ENCODE results near the gene VEGFA.
A peak's percentile ranks its signal among the peaks of the same experiment; 100 is the strongest.

The VEGFA gene

GRCh38 chr6:43773980-43774775 lies 4.2 kb downstream of the VEGFA start:
- DNase-seq, result no peak

DNA sequence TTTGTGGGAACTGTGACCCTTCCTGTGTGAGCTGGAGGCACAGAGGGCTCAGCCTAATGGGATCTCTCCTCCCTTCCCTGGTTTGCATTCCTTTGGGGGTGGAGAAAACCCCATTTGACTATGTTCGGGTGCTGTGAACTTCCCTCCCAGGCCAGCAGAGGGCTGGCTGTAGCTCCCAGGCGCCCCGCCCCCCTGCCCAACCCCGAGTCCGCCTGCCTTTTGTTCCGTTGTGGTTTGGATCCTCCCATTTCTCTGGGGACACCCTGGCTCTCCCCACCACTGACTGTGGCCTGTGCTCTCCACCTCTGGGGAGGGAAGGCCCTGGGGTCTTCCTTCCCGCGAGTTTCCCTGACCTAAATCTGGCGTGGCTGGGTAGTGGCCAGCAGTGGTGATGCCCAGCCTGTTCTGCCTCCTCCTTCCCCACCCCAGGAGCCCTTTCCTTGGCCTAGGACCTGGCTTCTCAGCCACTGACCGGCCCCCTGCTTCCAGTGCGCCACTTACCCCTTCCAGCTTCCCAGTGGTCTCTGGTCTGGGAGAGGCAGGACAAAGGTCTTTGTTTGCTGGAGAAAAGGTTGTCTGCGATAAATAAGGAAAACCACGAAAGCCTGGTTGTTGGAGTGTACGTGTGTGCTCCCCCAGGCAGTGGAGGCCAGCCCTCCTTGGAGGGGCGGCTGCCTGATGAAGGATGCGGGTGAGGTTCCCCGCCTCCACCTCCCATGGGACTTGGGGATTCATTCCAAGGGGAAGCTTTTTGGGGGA lies 4.9 kb downstream of the VEGFA start:
- DNase-seq, result peak; percentile 53

DNA sequence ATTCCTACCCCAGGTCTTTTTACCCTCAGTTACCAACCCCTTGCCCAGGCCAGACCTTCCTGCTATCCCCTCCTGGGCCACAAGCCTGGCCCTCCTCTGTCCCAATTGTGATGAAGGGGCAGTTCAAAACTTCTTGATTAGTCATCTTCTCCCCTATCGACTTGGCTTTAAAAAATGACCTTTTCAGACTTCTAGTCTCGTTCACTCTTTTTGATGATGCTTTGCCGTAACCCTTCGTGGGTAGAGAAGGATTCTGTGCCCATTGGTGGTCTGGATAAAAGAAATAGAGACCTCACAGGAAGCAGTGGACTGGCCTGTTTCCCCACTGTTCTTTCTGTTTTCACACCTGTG lies 5.5 kb downstream of the VEGFA start:
- DNase-seq, result no peak

GRCh38 chr6:43776115-43776798 lies 6.2 kb downstream of the VEGFA start:
- no peak for DNase-seq

- DNase-seq, result no peak
Measured at GRCh38 chr6:43776799-43777776, 7.1 kb downstream of the VEGFA start.

DNA sequence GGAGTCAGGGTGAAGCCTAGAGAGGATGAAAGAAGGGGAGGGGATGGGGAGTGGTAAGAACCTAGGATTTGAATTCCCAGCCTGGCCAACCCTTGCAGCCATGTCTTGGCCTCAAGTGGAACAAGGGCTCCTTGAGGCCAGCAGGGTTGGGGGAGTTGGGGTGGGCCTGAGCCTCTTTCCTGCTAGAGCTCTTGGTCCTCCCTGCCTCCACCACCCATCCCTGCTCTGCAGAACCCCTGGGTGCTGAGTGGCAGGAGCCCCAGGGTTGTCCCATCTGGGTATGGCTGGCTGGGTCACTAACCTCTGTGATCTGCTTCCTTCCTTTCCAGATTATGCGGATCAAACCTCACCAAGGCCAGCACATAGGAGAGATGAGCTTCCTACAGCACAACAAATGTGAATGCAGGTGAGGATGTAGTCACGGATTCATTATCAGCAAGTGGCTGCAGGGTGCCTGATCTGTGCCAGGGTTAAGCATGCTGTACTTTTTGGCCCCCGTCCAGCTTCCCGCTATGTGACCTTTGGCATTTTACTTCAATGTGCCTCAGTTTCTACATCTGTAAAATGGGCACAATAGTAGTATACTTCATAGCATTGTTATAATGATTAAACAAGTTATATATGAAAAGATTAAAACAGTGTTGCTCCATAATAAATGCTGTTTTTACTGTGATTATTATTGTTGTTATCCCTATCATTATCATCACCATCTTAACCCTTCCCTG lies 8.3 kb downstream of the VEGFA start:
- no peak for DNase-seq

DNA sequence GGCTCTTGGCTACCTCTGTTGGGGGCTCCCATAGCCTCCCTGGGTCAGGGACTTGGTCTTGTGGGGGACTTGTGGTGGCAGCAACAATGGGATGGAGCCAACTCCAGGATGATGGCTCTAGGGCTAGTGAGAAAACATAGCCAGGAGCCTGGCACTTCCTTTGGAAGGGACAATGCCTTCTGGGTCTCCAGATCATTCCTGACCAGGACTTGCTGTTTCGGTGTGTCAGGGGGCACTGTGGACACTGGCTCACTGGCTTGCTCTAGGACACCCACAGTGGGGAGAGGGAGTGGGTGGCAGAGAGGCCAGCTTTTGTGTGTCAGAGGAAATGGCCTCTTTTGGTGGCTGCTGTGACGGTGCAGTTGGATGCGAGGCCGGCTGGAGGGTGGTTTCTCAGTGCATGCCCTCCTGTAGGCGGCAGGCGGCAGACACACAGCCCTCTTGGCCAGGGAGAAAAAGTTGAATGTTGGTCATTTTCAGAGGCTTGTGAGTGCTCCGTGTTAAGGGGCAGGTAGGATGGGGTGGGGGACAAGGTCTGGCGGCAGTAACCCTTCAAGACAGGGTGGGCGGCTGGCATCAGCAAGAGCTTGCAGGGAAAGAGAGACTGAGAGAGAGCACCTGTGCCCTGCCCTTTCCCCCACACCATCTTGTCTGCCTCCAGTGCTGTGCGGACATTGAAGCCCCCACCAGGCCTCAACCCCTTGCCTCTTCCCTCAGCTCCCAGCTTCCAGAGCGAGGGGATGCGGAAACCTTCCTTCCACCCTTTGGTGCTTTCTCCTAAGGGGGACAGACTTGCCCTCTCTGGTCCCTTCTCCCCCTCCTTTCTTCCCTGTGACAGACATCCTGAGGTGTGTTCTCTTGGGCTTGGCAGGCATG lies 9.2 kb downstream of the VEGFA start:
- DNase-seq, result no peak

DNA sequence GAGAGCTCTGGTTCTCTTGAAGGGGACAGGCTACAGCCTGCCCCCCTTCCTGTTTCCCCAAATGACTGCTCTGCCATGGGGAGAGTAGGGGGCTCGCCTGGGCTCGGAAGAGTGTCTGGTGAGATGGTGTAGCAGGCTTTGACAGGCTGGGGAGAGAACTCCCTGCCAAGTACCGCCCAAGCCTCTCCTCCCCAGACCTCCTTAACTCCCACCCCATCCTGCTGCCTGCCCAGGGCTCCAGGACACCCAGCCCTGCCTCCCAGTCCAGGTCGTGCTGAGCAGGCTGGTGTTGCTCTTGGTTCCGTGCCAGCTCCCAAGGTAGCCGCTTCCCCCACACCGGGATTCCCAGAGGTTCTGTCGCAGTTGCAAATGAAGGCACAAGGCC lies 9.8 kb downstream of the VEGFA start:
- DNase-seq, result no peak

DNA sequence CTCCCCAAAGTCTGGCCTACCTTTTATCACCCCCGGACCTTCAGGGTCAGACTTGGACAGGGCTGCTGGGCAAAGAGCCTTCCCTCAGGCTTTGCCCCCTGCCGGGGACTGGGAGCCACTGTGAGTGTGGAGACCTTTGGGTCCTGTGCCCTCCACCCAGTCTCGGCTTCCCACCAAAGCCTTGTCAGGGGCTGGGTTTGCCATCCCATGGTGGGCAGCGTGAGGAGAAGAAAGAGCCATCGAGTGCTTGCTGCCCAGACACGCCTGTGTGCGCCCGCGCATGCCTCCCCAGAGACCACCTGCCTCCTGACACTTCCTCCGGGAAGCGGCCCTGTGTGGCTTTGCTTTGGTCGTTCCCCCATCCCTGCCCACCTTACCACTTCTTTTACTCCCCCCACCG lies 10.3 kb downstream of the VEGFA start:
- DNase-seq, result no peak

DNA sequence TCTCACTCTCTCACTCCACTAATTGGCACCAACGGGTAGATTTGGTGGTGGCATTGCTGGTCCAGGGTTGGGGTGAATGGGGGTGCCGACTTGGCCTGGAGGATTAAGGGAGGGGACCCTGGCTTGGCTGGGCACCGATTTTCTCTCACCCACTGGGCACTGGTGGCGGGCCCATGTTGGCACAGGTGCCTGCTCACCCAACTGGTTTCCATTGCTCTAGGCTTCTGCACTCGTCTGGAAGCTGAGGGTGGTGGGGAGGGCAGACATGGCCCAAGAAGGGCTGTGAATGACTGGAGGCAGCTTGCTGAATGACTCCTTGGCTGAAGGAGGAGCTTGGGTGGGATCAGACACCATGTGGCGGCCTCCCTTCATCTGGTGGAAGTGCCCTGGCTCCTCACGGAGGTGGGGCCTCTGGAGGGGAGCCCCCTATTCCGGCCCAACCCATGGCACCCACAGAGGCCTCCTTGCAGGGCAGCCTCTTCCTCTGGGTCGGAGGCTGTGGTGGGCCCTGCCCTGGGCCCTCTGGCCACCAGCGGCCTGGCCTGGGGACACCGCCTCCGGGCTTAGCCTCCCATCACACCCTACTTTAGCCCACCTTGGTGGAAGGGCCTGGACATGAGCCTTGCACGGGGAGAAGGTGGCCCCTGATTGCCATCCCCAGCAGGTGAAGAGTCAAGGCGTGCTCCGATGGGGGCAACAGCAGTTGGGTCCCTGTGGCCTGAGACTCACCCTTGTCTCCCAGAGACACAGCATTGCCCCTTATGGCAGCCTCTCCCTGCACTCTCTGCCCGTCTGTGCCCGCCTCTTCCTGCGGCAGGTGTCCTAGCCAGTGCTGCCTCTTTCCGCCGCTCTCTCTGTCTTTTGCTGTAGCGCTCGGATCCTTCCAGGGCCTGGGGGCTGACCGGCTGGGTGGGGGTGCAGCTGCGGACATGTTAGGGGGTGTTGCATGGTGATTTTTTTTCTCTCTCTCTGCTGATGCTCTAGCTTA lies 11.2 kb downstream of the VEGFA start:
- DNase-seq, result no peak

DNA sequence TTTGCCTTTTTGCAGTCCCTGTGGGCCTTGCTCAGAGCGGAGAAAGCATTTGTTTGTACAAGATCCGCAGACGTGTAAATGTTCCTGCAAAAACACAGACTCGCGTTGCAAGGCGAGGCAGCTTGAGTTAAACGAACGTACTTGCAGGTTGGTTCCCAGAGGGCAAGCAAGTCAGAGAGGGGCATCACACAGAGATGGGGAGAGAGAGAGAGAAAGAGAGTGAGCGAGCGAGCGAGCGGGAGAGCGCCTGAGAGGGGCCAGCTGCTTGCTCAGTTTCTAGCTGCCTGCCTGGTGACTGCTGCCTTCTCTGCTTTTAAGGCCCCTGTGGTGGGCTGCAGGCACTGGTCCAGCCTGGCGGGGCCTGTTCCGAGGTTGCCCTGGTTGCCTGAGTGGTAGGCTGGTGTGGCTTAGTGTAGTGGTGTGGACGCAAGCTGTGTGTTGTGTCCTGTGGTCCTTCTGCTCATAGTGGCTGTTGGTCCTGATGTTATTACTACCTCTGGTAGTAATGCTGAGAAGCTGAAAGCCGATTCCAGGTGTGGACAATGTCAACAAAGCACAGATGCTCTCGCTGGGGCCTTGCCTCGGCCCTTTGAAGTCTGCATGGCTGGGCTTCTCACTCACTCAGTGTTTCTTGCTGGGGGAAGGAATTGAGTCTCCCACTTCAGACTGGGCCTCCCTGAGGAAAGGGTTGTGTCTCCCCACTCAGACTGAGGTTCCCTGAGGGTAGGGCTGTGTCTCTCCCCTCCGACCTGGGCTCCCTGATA lies 12.1 kb downstream of the VEGFA start:
- no peak for DNase-seq

DNA sequence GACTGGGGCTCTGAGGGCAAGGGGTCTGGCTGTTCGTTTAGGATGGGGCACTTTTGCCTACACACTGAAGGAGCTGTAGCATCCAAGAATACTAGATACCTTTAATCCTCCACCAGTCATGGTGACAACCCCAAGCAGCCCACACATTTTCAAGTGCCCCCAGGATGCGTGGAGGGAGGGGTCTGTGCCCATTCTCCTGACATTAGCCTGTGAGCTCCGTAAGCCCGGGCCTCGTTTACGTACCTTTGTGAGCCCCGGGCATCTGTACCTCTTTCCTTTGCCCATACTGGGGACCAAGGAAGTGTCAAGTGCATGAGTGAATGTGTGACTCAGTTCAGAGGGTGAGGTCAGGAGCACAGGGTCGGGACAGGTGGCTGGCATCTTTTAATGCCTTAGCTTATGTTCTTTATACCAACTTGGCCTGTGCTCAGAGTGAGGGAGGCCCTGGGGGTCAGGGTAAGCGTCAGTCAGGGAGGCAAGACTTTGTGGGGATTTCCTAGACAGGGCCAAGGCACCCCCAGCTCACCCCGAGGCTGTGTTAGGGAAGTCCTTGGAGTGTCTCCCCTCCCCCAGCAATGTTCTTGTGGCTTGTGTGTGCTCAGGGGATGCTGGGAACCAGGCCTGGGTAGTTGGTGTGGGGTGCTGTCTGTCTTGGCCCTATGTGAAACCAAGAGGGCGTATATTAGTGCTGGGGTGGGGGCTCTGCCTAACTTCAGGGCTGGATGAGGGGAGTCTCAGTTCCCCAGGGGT lies 12.9 kb downstream of the VEGFA start:
- no peak for DNase-seq

- DNase-seq, result no peak
Measured at GRCh38 chr6:43784049-43784855, 14.2 kb downstream of the VEGFA start.

- DNase-seq, result no peak
Measured at GRCh38 chr6:43785220-43785752, 15.3 kb downstream of the VEGFA start.

DNA sequence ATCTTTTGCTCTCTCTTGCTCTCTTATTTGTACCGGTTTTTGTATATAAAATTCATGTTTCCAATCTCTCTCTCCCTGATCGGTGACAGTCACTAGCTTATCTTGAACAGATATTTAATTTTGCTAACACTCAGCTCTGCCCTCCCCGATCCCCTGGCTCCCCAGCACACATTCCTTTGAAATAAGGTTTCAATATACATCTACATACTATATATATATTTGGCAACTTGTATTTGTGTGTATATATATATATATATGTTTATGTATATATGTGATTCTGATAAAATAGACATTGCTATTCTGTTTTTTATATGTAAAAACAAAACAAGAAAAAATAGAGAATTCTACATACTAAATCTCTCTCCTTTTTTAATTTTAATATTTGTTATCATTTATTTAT lies 15.9 kb downstream of the VEGFA start:
- no peak for DNase-seq

DNA sequence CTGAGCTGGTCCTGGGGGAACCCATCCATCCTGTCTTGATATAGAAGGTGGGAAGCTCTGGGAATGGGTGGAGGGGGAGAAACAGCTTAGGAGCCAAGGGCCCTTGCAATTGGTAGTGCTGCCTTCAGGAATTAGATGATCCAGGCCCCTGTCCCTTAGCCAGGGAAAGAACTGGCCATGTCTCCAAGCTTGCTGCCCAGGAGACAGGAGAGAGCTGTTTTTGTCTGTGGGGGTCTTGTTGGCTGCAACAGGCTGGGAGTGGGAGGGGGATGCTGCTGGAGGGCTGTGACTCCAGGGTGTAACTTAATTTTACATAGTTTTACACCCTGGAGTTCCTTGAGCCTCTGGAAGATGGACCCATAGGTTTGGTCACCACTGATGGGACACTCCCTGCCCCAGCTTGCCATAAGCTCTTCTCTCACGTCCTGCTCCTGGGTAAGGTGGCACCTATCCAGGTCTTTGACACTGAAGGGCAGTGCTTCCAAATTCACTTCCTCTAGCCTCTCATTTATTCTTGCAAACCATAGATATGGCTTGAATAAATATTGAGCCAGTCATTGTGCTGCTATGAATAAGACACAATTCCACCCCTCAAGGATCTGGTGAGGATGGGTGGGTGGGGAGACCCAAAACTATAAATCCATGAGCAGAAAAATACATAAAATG lies 16.8 kb downstream of the VEGFA start:
- DNase-seq, result no peak

Data from stimulated activated naive CD4-positive, alpha-beta T cell treated with Interleukin-2 at 50 U/mL for 16 hours (primary cell).